ENCODE data around the gene OAT.
"Not testable (repeated sequence)": the region's sequence is repeated elsewhere in the genome, so short reads cannot be mapped to it uniquely, and the experiment has no call there.

- TF ChIP-seq EP300, CTCF, POLR2A (IDR thresholded peaks at IDR 0.05): not testable (repeated sequence)
Measured at GRCh38 chr10:124369533-124369932, 49.2 kb downstream of the OAT start.
